Measurements from ENCODE around the gene R3HDM1.

Gene R3HDM1

DNA sequence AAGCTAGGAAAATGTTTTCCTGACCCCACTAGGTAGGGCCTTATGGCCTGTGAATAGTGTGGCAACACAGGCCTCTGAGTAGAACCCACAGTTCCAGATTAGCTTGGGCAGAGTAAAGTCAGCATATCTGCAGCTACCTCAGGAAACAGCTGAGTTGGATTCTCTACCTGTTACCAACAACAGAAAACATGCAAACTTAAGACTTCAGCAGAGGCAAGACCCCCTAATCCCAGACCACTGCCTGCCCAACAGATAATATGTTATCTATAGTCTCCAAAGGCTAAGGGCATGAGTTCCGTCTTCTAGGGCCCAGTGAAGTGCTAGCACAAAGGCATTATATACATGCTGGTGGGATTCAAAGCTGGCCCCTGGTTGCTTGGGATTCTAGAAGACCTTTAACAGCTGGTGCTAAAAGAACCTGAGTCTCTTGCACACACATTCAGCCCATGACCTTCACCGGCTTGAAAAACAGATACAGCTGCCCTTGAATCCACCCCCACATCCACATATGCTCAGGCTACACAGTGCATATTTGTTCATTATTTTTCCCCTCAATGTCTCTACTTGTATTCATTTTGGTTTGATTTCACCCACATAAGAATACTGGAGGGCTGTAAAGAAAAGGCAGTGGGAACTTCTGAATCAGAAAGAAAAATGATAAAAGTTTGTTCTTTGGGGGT lies 196.9 kb downstream of the R3HDM1 start:
- DNase-seq: no peak

DNA sequence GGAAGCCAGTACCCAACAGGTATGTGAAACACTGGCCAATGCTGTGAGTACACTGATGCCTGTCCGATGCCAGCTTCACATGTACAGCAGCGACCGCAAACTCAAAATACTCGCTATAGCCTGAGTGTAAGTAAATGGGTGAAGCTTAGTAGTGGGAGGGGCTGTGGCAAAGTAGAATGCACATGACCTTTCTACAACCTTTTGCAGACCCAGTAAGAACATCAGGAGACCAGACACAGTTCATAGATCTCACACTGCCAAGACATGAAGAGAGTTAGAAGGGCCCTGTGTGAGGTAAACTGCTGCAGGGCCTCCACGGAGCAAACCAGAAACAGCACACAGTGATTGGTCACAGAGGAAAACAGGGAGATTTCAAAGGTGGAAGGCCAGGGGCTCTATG lies 201.3 kb downstream of the R3HDM1 start:
- no peak for DNase-seq

DNA sequence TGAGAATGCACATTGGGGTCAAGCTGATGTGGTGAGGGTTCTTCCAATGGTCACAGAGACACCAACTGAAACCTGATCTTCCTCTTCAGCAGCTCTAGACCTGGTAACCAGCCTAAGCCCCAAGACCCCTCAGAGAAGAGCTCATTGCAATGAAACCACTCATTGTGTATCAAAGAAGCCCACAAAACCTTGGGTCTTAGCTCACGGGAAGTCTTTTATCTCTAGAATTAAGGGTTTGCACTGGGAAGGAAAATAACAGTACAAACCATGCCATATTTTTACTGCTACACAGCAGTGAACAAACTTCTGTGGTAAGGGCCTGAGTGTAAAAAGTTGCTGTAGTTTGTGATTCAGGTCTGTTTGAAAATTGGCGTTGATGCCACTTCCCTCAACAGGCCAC lies 201.8 kb downstream of the R3HDM1 start:
- DNase-seq: no peak

DNA sequence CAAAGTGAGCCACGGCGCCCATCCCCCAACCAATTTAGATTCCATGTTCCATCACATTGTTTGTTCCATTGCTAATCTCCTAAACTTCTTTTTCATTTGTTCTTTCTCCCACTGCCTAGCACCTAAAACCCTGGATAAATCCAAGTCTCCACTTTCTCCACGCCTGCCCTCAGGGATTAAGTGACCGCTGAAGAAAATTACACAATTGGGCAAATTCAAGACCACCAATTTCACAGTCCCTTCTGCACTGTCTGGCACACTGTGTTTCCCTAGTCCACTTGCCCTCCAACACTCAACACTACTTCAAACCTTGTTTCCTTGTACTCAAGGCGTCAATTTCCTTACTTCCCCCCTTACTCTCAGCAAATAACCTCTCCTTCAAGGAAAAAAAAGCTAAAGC lies 205.3 kb downstream of the R3HDM1 start:
- no peak for DNase-seq

DNA sequence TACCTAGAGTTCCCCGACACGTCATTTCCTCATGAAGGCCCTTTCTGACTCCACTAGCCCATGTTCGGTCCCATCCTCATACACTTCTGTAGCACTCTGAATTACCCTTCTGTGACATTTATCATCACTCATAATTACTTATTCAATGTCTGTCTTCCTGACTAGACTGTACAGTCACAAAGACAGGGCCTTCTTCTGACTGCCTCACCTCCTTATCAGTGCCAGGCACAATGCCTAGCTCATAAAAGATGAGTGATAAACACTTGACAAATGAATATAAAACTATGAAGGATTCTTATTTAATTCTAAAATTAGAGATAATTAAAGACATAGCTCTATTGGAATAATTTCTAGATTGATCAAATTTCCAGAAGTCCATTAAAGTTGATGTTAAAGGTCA lies 208.9 kb downstream of the R3HDM1 start:
- DNase-seq: no peak

DNA sequence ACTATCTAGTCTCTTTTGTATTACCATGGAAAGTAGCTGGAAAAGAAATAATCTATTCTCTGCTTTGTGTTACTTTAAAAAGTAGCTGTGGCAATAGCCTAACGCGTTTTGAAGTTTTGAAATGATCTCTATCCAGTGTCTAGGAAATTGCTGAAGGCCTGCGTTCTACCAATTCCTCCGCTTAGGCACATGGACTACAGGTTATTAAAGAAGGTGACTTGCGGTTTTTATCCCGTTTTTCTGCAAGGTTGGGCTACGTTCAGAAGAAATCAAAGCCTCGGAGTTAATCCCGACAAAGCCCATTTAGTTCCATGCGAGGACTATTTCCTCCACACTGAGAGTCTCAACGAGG lies 209.7 kb downstream of the R3HDM1 start:
- no peak for DNase-seq

DNA sequence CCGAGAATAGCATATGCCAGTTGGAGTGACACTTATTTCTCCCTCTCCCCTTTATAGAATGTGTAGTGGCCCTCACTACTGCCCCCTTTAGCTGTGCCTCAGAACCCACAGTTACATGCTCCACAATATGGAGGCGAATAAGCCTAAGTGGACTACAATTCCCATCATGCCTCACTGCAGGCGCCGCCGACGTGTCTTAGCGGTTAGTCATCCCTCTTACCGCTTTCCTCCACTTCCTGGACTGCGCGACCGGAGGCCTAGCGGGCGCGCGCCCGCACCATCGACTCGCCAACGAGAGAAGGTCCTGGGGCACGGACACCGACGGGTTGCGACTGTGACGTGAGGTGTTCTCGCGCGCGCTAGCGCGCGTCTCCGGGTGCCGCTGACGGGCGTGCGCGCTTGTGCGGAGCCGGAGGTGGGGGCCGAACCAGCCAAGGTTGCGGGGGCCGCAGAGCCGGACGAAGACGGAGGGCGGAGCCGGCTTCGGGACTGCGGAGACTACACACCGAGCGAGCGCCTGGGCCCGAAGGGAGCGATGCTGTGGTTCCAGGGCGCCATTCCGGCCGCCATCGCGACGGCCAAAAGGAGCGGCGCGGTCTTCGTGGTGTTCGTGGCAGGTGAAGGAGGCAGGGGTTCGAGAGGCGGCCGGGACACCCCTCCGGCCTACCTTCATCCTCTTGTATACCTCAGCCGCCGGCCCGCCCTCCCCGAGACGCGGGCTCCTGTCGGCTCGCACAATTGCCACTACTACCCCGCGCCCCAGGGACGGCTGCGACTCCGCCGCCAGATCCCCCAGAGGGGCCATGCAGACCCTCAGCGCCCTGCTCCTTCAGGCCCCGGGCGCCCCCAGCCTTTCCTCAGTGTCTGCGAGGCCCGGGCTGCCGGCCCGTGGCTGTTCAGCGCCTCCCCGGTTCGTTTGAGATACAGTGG lies 210.4 kb downstream of the R3HDM1 start, which contains the start of gene UBXN4:
Gene UBXN4, plus strand, starts transcription at position 461 of the 930 bp plus-strand sequence. Its CDS starts 75 bp downstream, at position 536.
- peak; percentile 81 for DNase-seq

DNA sequence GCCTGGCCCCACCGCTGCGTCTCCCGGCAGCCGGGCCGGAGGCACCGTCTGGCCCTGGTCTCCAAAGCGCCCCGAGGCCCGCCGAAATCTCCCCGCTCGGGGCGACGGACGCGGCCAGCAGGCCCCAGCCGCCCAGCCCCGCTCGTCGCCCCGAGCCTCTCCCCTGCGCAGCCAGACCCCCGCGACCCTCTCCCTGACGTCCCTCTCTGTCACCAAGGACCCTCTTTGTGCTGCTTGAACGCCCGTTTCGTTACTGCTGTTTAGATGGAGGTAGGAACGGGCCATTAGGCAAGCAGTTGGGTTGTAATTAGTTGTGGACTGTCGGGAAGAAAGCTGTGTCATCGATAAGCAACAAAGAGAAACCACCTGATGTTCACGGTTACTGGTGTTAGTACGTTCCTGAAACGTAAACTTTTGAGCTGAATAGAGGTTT lies 211.1 kb downstream of the R3HDM1 start:
- DNase-seq: peak; percentile 30

DNA sequence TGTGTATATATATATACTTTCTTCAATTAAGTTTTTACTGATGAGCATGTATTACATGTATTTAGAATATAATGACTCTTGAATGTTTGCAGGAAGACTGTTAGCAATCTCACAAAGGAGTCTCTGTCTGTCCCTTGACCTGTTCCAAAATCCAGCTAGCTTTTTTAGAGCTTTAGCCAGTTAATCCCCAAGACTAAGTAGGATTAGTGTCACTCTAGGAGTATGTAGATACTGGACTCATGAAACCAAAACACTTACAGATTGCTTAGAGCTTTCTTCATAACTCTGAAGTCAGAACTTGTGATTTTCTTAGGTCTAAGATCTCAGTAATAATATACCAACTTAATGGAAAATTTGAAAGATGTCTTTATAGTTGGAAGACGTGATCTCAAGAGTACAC lies 212.6 kb downstream of the R3HDM1 start:
- no peak for DNase-seq

DNA sequence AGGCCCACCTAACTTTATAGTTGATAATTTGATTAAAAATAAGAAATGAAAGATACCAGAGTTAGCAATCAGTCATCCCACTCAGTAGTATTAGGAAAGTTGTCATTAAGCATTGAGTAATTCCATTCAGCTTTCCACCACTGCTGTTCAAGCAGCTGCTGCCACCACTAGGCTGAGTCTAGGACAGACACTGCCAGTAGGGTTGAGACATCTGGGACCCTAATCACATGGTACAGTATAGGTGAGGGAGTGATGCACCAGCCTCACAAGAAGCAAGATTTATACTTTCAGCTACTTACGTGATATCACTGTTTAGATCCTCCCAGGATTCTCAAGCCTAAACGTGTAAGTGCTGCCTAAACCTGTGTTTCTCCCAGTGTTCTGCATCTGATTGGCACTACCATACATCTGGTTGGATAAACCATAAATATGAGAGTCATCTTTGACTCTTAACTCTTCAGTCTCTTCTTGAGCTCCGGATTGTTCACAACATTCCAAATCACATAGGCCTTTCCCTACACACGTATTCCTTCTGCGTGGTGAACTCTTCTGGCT lies 213.6 kb downstream of the R3HDM1 start:
- DNase-seq: no peak

DNA sequence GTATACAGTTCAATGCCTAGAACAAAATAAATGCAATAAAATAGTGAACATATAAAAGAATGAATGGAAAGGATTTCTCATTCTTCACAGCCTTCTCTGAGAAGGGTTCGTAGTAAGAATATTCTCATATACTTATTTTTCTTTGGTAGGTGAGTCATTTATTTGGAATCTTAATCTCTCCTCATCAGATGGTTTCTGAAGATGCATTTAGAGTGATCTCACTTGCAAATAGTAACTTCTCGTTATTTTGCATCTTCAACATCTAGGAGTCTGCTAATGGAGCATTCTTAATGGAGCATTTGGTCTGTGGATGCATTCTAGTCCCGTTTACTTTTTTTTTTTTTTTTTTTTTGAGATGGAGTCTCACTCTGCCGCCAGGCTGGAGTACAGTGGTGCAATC lies 214.3 kb downstream of the R3HDM1 start:
- no peak for DNase-seq

DNA sequence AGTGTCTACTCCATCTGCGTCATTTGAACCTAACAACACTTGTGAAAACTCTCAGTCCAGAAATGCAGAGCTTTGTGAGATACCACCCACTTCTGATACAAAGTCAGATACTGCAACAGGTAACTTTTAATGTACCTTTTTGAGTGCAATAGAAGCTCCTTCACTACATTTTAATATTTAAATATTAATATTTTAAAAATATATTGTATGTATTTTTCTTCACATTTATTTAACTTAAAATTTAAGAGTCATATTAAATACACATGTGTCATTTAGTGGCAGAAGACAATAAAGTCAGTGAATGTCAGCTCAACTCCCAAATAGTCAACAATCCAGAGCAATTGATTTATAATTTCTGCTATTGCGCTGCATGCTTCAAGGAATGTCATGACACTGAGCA lies 224.3 kb downstream of the R3HDM1 start:
- DNase-seq: no peak

DNA sequence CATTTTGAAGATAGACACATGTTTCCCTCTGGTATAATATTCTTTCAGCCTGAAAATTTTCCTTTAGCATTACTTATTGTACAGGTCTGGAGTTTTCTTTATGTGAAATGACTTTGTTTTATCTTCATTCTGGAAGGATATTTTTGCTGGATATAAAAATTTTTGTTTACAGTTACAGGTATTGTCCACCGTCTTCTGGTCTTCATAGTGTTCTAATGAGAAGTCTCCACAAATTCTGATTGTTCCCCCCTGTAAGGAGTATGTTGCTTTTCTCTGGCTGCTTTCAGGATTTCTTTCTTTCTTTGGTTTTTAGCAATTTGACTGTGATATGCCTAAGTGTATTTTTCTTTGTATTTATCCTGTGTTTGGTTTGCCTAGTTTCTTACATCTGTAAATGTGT lies 225.4 kb downstream of the R3HDM1 start:
- DNase-seq: no peak

DNA sequence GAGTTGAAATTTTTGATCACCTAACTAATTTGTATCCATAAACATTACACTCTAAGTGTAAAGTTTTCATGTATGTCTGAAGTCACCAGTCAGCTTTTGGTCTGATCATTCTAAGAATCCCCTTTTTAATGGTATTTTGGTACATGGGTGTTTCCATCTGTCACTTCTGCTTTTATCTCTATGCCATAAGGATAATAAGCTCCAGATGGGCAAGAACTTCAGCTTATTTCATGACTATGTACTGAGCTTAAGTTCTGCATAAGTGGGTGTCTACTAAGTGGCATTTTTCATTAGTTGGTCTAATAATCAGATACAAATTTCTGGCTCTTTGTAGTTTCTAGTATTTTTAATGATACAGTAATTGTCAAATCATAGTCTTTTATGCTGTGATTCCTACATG lies 230.7 kb downstream of the R3HDM1 start:
- DNase-seq: no peak

DNA sequence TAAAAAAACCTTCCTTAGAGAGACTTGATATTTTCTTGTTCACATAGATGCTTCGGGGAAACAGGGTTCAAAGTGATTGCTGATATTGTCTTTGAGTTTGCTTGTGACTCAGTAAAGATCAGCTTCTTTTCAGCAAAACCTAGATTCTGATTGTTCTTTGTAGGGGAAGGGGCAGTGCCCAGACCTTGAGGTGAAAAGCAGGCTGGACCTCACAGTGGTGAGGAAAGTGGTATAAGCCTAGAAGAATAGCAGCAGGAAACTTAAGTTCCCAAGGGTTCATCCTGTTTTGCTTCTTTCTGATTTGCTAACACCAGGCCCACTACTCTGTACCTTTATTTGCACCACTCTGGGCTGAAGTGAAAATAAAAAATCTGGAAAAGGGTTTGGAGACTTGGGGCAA lies 231.2 kb downstream of the R3HDM1 start:
- no peak for DNase-seq

DNA sequence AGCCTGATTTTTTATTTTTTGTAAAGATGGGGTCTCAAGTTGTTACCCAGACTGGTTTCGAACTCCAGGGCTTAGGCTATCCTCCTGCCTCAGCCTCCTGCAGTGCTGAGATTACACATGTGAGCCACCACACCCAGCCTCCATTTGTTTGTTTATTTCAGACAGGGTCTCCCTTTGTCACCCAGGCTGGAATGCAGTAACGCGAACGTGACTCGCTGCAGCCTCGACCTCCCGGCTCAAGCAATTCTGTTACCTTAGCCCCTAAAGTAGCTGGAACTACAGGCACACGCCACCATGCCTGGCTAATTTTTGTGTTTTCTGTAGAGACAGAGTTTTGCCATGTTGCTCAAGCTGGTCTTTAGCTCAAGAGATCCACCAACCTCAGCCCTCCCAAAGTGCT lies 237.6 kb downstream of the R3HDM1 start:
- no peak for DNase-seq

DNA sequence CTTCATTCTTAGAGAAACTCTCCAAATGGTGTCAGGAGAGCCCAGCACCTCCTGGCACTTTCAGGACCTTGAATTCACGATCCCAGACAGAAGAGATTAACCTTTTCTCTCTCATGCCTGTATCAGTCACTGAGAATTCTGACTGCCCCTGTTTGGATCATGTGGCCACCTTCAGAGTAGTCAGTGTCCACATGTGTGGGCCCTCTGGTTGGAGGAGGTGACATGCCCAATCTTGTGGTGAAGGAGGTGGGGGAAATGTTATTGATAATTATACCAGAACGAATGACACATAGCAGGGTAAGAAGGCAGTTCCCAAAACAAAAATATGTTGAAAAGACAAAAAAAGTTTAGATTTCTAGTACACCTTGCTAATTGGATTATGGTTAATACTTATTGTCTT lies 242.0 kb downstream of the R3HDM1 start:
- DNase-seq: no peak

DNA sequence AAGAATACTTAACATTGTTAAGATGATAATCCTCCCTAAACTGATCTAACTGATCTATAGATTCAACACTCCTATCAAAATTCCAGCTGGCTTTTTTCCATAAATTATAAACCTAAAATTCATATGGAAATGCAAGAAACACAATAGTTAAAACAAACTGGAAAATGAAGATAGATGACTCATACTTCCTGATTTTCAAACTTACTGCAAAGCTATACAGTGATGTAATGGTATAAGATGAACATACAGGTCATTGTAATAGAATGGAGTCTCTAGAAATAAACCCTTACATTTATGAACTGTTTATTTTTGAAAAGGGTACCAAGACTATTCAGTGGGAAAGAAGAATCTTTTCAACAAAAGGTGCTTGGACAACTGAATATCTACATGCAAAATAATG lies 242.6 kb downstream of the R3HDM1 start:
- DNase-seq: no peak

All from NCI-H1417 treated with DMSO at 0.1 percent for 48 hours (cell line).